ENCODE data around the gene PPRC1.

The PPRC1 gene

DNA sequence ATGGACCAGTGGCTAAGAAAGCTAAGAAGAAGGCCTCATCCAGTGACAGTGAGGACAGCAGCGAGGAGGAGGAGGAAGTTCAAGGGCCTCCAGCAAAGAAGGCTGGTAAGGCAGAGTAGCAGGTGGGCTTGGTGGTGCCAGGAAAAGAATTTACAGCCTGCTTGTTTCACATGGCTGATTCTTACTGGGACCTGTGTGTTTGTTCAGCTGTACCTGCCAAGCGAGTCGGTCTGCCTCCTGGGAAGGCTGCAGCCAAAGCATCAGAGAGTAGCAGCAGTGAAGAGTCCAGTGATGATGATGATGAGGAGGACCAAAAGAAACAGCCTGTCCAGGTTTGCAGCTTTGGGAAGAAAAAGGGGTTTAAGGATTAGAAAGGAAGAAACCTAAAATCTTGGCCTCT, 24.4 kb downstream of the PPRC1 start:
- TF ChIP-seq, protein P1, sequence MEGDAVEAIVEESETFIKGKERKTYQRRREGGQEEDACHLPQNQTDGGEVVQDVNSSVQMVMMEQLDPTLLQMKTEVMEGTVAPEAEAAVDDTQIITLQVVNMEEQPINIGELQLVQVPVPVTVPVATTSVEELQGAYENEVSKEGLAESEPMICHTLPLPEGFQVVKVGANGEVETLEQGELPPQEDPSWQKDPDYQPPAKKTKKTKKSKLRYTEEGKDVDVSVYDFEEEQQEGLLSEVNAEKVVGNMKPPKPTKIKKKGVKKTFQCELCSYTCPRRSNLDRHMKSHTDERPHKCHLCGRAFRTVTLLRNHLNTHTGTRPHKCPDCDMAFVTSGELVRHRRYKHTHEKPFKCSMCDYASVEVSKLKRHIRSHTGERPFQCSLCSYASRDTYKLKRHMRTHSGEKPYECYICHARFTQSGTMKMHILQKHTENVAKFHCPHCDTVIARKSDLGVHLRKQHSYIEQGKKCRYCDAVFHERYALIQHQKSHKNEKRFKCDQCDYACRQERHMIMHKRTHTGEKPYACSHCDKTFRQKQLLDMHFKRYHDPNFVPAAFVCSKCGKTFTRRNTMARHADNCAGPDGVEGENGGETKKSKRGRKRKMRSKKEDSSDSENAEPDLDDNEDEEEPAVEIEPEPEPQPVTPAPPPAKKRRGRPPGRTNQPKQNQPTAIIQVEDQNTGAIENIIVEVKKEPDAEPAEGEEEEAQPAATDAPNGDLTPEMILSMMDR (conservative IDR thresholded peaks at IDR 0.05; ENCODE audit: low read depth, low read length), result no peak
- no peak for DNase-seq (ENCODE audit: low read depth)
- no peak overlapping the region for H3K4me3 ChIP-seq (ENCODE audit: low read depth, low read length)

DNA sequence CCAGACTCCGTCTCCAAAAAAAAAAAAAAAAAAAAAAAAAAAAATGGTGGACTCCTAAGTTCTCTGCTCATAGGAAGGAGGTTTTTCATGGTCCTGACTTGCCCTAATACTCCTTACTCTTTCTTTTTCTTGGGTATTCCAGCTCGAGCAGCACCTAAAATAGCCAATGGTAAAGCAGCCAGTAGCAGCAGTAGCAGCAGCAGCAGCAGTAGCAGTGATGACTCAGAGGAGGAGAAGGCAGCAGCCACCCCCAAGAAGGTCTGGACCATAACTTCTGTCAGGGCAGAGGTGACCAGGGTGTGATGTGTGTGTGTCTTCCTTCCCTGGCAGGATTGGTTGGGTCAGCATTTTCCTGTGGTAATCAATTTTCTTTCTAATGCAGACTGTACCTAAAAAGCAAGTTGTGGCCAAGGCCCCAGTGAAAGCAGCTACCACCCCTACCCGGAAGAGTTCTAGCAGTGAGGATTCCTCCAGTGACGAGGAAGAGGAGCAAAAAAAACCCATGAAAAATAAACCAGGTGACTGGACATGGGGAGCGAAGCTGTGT, 26.3 kb downstream of the PPRC1 start:
- DNase-seq (ENCODE audit: low read depth), result peak; percentile 66
- no peak overlapping the region for H3K4me3 ChIP-seq (ENCODE audit: low read depth, low read length)
- TF ChIP-seq, protein P1 (conservative IDR thresholded peaks at IDR 0.05; ENCODE audit: low read depth, low read length), result no peak

DNA sequence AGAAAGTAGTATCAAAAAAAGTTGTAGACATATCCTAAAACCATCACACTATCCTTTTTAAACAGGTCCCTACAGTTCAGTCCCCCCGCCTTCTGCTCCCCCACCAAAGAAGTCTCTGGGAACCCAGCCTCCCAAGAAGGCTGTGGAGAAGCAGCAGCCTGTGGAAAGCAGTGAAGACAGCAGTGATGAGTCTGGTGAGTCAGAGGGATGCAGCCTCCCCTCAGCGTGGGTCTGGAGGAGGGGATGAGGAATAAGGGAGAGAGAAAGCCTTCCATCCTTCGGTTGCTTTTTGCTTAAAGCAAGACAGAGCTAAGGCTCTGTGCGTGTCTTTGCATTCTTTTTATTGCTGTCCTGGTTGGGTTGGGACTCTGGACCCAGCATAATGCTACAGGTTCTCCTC, 27.0 kb downstream of the PPRC1 start:
- DNase-seq (ENCODE audit: low read depth), result no peak
- H3K4me3 ChIP-seq (ENCODE audit: low read depth, low read length), result no peak overlapping the region
- TF ChIP-seq, protein P1 (conservative IDR thresholded peaks at IDR 0.05; ENCODE audit: low read depth, low read length), result no peak

DNA sequence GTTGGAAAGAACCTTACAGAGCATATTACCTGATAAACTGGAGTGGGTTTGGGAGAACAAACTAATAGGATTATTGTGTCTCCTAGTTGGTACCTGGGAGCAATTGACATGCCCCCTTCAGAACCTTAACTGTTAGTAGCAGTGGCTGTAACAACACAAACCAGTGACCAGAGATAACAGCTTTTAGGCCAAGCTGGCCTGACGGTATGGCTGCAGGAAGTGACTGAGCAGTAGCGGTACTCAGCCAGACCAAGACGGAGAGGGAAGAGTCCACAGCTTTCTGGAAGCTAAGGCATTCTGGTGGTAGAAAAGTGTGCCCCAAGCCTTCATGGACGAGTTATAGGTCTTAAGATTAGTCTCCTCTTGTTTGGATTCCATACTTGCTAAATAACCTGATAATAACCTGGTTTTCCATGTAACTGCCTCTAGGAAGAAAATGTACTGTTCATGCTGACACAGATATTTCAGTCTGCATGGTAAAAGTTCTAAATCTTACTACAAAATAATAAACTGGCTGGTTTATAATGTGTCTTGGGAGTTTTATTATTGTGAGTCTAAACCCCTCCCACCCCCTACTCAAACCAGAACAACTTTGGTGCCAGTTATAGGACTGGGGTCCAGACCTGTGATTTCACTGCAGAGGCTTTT, 30.6 kb downstream of the PPRC1 start:
- no peak for DNase-seq (ENCODE audit: low read depth)
- TF ChIP-seq, protein P1 (conservative IDR thresholded peaks at IDR 0.05; ENCODE audit: low read depth, low read length), result no peak
- no peak overlapping the region for H3K4me3 ChIP-seq (ENCODE audit: low read depth, low read length)

DNA sequence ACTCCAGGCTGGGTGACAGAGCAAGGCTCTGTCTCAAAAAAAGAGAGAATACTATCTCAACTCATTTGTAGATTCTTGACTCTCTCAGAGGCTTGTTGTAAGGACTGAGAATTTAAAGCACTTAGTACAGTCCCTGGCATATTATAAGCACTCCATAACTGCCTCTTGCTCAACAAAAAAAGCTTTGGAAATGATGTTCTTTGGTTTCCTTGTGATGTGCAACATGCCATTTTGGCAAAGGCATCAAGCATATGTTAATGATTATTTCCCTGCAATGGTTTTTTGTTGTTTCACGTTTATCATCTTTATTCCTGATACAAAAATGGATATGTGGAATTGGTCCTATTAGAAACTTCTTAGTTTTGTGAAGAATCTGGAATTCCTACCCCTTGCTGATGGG, 35.0 kb downstream of the PPRC1 start:
- H3K4me3 ChIP-seq (ENCODE audit: low read depth, low read length), result no peak overlapping the region
- TF ChIP-seq, protein P1 (conservative IDR thresholded peaks at IDR 0.05; ENCODE audit: low read depth, low read length), result no peak
- no peak for DNase-seq (ENCODE audit: low read depth)

DNA sequence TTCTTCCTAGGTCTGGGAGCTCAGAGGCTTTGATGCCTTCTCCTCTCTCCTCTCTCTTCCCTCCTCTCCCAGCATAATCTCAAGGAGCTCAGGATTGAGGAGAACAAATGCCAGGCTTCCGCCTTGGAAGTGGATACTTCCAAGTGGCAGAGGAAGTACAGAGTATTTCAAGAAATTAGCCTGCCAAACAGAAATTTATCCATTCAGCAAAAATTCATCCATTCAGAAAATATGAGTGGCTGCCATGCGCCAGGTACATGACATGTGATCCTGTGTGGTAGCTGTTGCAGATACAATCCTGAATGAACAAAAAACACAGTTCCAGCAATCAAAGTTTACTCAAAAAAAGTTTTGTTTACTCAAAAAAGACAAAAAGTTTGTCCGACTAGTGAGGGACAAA, 37.8 kb downstream of the PPRC1 start:
- no peak for DNase-seq (ENCODE audit: low read depth)
- TF ChIP-seq, protein P1 (conservative IDR thresholded peaks at IDR 0.05; ENCODE audit: low read depth, low read length), result no peak
- no peak overlapping the region for H3K4me3 ChIP-seq (ENCODE audit: low read depth, low read length)

DNA sequence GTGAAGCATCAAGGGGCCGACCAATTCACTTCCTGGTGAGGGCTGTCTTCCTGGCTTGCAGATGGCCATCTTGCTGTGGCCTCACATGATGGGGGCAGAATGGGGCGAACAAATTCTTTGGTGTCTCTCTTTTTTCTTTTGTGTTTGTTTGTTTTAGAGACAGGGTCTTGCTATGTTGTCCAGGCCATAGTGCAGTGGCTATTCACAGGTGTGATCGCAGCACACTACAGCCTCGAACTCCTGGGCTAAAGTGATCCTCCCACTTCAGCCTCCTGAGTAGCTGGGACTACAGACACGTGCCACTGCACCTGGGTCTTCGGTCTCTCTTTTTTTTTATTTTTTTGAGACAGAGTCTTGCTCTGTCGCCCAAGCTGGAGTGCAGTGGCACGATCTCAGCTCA, 39.4 kb downstream of the PPRC1 start:
- TF ChIP-seq, protein P1 (conservative IDR thresholded peaks at IDR 0.05; ENCODE audit: low read depth, low read length), result no peak
- no peak for DNase-seq (ENCODE audit: low read depth)
- no peak overlapping the region for H3K4me3 ChIP-seq (ENCODE audit: low read depth, low read length)

All from choroid plexus epithelial cell (primary cell).